Muscle of leg (tissue), 11 donors: ENCODE measurements around the gene EIF4E2. TPM values are rescaled to one million over a fixed set of nuclear protein-coding genes. Genes with fewer than 3 reads are reported as not detected.

Experiments used
- DNase-seq: peaks from one replicate; pipeline ENCODE4 v3.0.0; 2013
- H3K27ac ChIP-seq: one replicate; pipeline ENCODE4 v1.5.1; 2013; ENCODE audit warnings: mild to moderate bottlenecking, low read length, control low read depth
- H3K27me3 ChIP-seq: one replicate; pipeline ENCODE4 v1.6.1; 2013; ENCODE audit warnings: low read length; ENCODE audit not compliant: control insufficient read depth, insufficient read depth
- H3K36me3 ChIP-seq: one replicate; pipeline ENCODE4 v1.6.1; 2013; ENCODE audit warnings: low read length; ENCODE audit not compliant: control insufficient read depth, insufficient read depth
- H3K4me1 ChIP-seq: one replicate; pipeline ENCODE4 v1.6.1; 2013; ENCODE audit warnings: low read length; ENCODE audit not compliant: control insufficient read depth, insufficient read depth
- H3K4me3 ChIP-seq: one replicate; pipeline ENCODE4 v1.5.1; 2013; ENCODE audit warnings: low read length, control low read depth
- H3K9me3 ChIP-seq: replicated peaks from 2 replicates; pipeline ENCODE4 v1.6.1; 2013; ENCODE audit warnings: low read depth, low read length; ENCODE audit not compliant: control insufficient read depth
- WGBS: methylation state at CpG from one replicate; pipeline ENCODE4 v1.1.5; 2013; ENCODE audit warnings: missing lambda C conversion rate; ENCODE audit not compliant: insufficient coverage; 5-methylcytosine and 5-hydroxymethylcytosine counted together
- polyA plus RNA-seq, 8 donors: library from polyadenylated mRNA; unstranded; fragments of 120-200 nt; gene quantifications; one replicate each; pipeline versions ENCODE4 v1.2.1 to v1.2.3, GENCODE V29; 2013; ENCODE audit warnings: inconsistent platforms in 1 of 8, low replicate concordance in 1 of 8; ENCODE audit not compliant: insufficient read length in 8 of 8, insufficient read depth in 1 of 8
- total RNA-seq: library from RNA; stranded (reverse); fragments of 120-200 nt; gene quantifications from one replicate; pipeline ENCODE4 v1.2.4, GENCODE V29; 2013

The EIF4E2 gene
- total and polyA plus RNA-seq, 9 donors: 105 to 135 (median 117) TPM

GRCh38 chr2:232520489-232520888 is 30.0 kb upstream of the EIF4E2 start:
- no peaks in the 10 kb centered on the region for H3K9me3 ChIP-seq
- DNase-seq: no peak
- no peak overlapping the region for H3K4me3 ChIP-seq
- no peak overlapping the region for H3K27ac ChIP-seq
- peaks cover 36% of the 10 kb centered on the region for H3K4me1 ChIP-seq
- no peaks in the 10 kb centered on the region for H3K36me3 ChIP-seq
- WGBS: 67% methylated on average over 5 of the region's 15 CpGs
- H3K27me3 ChIP-seq: peaks cover 68% of the 10 kb centered on the region

GRCh38 chr2:232521098-232521497 is 29.4 kb upstream of the EIF4E2 start:
- H3K36me3 ChIP-seq: no peaks in the 10 kb centered on the region
- peaks cover 34% of the 10 kb centered on the region for H3K4me1 ChIP-seq
- H3K9me3 ChIP-seq: no peaks in the 10 kb centered on the region
- no peak overlapping the region for H3K4me3 ChIP-seq
- no peak for DNase-seq
- 71% methylated on average over 14 of the region's 14 CpGs for WGBS
- peaks cover 70% of the 10 kb centered on the region for H3K27me3 ChIP-seq
- H3K27ac ChIP-seq: no peak overlapping the region

DNA sequence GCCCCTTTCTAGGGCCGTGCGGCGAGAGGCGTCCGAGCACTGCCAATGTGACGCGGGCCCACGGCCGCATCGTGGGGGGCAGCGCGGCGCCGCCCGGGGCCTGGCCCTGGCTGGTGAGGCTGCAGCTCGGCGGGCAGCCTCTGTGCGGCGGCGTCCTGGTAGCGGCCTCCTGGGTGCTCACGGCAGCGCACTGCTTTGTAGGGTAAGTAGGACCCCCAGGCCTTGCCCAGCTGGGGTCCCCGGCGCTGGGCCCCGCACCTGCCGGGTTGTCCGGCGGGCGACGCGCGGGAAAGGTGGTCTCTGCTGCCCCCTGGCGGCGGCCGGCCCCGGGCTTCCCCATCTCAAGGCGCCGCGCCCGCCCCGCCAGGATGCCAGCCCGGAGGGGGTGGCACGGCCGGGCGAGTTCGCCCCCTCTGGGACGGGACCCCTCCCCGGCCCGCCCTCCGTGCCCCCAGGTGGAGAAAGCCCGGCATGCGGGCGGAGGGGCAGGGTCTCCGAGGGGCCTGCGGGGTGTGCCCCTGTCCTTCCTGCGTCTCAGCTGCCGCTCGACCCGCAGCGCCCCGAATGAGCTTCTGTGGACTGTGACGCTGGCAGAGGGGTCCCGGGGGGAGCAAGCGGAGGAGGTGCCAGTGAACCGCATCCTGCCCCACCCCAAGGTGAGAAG is 28.4 kb upstream of the EIF4E2 start:
- Histone ChIP-seq H3K27me3 (peaks cover 69% of the 10 kb centered on the region), H3K4me1 (peaks cover 42% of the 10 kb centered on the region), H3K27ac (no peak overlapping the region), H3K36me3 (no peaks in the 10 kb centered on the region), H3K4me3 (peak overlapping the region; percentile 21), H3K9me3 (no peaks in the 10 kb centered on the region)
- peak; percentile 50 for DNase-seq
- WGBS: 4% methylated on average over 64 of the region's 66 CpGs

DNA sequence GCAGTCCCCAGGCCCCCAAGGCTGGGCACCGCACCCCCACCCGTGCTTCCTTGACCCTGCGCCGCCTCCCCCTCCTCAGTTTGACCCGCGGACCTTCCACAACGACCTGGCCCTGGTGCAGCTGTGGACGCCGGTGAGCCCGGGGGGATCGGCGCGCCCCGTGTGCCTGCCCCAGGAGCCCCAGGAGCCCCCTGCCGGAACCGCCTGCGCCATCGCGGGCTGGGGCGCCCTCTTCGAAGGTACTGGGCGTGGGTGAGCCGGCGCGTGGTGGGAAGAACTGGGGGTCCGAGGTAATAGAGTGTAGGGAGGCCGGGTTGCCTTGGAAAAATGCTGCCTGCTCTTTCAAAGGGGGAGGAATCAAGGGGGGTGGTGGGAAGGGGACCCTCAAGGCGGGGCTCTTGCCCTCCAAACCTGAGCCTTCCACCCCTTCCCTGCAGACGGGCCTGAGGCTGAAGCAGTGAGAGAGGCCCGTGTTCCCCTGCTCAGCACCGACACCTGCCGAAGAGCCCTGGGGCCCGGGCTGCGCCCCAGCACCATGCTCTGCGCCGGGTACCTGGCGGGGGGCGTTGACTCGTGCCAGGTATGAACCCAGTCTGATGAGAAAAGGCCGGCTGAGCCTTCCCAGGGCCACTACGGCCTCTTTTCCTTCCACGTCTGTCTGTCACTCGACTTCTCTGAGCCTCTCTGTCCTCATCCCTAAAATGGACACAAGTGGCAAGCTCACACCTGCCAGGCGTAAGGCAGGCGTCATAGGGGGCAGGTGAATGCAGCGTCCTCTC is 27.7 kb upstream of the EIF4E2 start:
- no peaks in the 10 kb centered on the region for H3K9me3 ChIP-seq
- H3K4me3 ChIP-seq: no peak overlapping the region
- WGBS: 19% methylated on average over 41 of the region's 46 CpGs
- peaks cover 49% of the 10 kb centered on the region for H3K4me1 ChIP-seq
- H3K27ac ChIP-seq: no peak overlapping the region
- no peak for DNase-seq
- H3K36me3 ChIP-seq: no peaks in the 10 kb centered on the region
- peaks cover 67% of the 10 kb centered on the region for H3K27me3 ChIP-seq

GRCh38 chr2:232523402-232523681 is 27.1 kb upstream of the EIF4E2 start:
- Histone ChIP-seq H3K27me3 (peaks cover 64% of the 10 kb centered on the region), H3K9me3 (no peaks in the 10 kb centered on the region), H3K36me3 (peaks cover 5% of the 10 kb centered on the region), H3K4me3 (peak overlapping the region; percentile 44), H3K4me1 (peaks cover 54% of the 10 kb centered on the region), H3K27ac (peak overlapping the region; percentile 35)
- 18% methylated on average over 14 of the region's 16 CpGs for WGBS
- no peak for DNase-seq

DNA sequence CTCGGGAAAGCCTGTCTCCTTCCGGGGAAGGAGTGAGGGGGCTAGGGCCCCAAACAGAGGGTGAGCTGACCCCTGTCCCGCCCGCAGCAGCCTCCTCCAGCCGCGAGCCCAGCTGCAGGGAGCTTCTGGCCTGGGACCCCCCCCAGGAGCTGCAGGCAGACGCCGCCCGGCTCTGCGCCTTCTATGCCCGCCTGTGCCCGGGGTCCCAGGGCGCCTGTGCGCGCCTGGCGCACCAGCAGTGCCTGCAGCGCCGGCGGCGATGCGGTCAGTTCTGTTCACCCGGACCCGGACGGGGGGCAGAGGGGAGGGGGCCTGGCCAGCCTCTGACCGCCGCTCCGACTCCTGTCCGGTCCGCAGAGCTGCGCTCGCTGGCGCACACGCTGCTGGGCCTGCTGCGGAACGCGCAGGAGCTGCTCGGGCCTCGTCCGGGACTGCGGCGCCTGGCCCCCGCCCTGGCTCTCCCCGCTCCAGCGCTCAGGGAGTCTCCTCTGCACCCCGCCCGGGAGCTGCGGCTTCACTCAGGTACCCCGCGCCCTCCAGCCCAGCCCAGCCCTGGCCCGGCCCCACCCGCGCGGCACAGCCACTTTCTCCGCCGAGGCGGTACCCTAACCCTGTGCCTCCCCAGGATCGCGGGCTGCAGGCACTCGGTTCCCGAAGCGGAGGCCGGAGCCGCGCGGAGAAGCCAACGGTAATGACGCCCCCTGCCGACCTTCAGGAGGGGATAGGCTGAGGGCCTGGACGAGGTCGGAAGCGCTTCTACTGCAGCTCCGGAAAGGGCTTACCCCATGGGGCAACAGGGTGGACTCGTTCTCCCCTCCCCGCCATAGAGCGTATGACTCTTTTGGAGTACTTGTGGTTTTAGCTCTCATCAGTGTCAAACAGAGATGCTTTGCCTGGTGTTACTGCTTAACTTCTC is 26.5 kb upstream of the EIF4E2 start:
- Histone ChIP-seq H3K27me3 (peaks cover 59% of the 10 kb centered on the region), H3K4me1 (peaks cover 60% of the 10 kb centered on the region), H3K27ac (peak overlapping the region; percentile 92), H3K36me3 (peaks cover 8% of the 10 kb centered on the region), H3K9me3 (no peaks in the 10 kb centered on the region), H3K4me3 (peak overlapping the region; percentile 44)
- under 1% methylated on average over 73 of the region's 75 CpGs for WGBS
- peak; percentile 63 for DNase-seq

- H3K36me3 ChIP-seq: peaks cover 8% of the 10 kb centered on the region
- H3K4me1 ChIP-seq: peaks cover 68% of the 10 kb centered on the region
- H3K4me3 ChIP-seq: no peak overlapping the region
- 60% methylated on average over 4 of the region's 6 CpGs for WGBS
- no peak for DNase-seq
- no peaks in the 10 kb centered on the region for H3K9me3 ChIP-seq
- H3K27me3 ChIP-seq: peaks cover 55% of the 10 kb centered on the region
- H3K27ac ChIP-seq: peak overlapping the region; percentile 92
These were observed 25.7 kb upstream of the EIF4E2 start for GRCh38 chr2:232524771-232525170.

DNA sequence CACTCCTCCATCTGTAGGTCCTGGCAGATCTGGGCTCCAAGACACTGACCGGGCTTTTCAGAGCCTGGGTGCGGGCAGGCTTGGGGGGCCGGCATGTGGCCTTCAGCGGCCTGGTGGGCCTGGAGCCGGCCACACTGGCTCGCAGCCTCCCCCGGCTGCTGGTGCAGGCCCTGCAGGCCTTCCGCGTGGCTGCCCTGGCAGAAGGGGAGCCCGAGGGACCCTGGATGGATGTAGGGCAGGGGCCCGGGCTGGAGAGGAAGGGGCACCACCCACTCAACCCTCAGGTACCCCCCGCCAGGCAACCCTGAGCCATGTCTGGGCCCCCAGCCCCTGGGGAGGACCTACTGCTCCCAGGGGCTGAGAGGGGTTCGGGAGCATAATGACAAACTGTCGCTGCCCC is 25.3 kb upstream of the EIF4E2 start:
- Histone ChIP-seq H3K36me3 (peaks cover 8% of the 10 kb centered on the region), H3K27ac (peak overlapping the region; percentile 92), H3K4me3 (no peak overlapping the region), H3K4me1 (peaks cover 70% of the 10 kb centered on the region), H3K9me3 (no peaks in the 10 kb centered on the region), H3K27me3 (peaks cover 53% of the 10 kb centered on the region)
- 79% methylated on average over 6 of the region's 14 CpGs for WGBS
- DNase-seq: no peak

DNA sequence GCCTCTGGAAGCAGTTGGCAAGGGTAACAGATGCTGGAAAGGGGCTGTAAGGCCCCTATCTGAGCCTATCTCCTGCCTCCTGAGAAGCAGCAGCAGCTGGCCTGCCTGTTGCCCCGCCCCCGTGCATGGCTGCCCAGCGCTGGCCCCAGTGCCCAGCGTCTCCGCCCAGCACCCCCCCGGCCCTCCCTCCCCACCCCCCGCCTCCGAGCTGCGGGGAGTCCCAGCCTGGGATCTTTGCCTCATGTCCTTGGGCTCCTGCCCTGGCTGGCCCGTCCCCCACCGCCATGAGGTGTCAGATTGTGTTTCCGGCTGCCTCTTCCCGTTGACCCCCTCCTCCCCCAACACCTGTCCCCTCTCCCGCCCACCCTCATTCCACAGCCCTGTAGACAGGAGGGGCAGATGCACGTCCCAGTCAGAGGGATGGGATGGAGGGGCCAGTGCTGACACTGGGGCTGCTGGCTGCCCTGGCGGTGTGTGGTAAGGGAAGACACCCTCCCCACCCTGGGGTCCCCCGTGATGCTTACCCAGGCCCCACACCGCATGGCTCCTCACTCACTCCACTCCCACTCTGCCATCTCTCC is 24.6 kb upstream of the EIF4E2 start, which contains the start of gene CHRND:
TSS of gene CHRND (plus strand) at position 370 of the 581 bp plus-strand sequence. CDS start at position 426, 56 bp downstream.
- peak within 1 kb of the TSS; percentile 51 for H3K4me3 ChIP-seq
- peaks cover 8% of the 10 kb centered on the region for H3K36me3 ChIP-seq
- no peaks in the 10 kb centered on the region for H3K9me3 ChIP-seq
- peaks cover 70% of the 10 kb centered on the region for H3K4me1 ChIP-seq
- peaks cover 46% of the 10 kb centered on the region for H3K27me3 ChIP-seq
- WGBS: no CpG with 5 or more reads among the region's 18 CpGs
- peak within 1 kb of the TSS; percentile 92 for H3K27ac ChIP-seq
- DNase-seq: peak; percentile 92
